T-helper 2 cell treated with Interferon-gamma antibody and Interleukin-4, amounts not matched to agents 5 μg/mL and 100 μg/mL, for 36 hours (primary cell): ENCODE data around the gene C16orf78.

ENCODE experiments used
- DNase-seq: peaks from one replicate; pipeline ENCODE4 v3.0.0; 2021; ENCODE audit warnings: low spot score
- H3K27ac Mint-ChIP-seq: one replicate; pipeline ENCODE4 v1.8.0; 2021; ENCODE audit warnings: mild to moderate bottlenecking, mixed read lengths
- H3K27me3 Mint-ChIP-seq: one replicate; pipeline ENCODE4 v1.8.0; 2021; ENCODE audit warnings: low read depth, mixed read lengths
- H3K36me3 Mint-ChIP-seq: one replicate; pipeline ENCODE4 v1.8.0; 2021; ENCODE audit warnings: low read depth, mixed read lengths
- H3K4me1 Mint-ChIP-seq: one replicate; pipeline ENCODE4 v1.8.0; 2021; ENCODE audit warnings: low read depth, mixed read lengths
- H3K4me3 Mint-ChIP-seq: one replicate; pipeline ENCODE4 v1.8.0; 2022; ENCODE audit warnings: mild to moderate bottlenecking, moderate library complexity, mixed read lengths
- H3K9me3 Mint-ChIP-seq: one replicate; pipeline ENCODE4 v1.8.0; 2021; ENCODE audit warnings: mixed read lengths

The C16orf78 gene

DNA sequence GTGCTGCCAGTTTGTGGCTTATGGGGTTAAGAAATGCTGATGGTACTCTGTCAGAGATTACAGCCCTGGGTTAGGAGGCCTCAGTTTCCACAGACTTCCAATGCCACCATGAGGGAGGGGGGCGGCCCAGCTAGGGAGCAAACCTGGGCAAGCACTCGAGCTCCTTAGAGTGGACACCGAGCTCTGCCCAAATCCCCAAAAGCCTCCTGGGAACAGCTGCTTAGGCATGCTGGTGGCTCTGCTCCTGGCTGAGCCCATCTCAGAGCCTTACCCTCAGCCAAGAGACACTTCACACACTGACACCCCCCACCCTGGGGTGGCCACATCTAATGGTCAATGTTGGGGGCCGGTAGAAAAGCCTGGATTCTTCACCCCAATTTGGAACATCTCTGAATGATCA is 66.1 kb downstream of the C16orf78 start:
- Mint-ChIP-seq H3K27ac (no peak overlapping the region), H3K4me1 (peaks cover 17% of the 10 kb centered on the region), H3K4me3 (no peak overlapping the region), H3K9me3 (no peaks in the 10 kb centered on the region), H3K27me3 (peaks cover 2% of the 10 kb centered on the region), H3K36me3 (no peaks in the 10 kb centered on the region)
- no peak for DNase-seq

DNA sequence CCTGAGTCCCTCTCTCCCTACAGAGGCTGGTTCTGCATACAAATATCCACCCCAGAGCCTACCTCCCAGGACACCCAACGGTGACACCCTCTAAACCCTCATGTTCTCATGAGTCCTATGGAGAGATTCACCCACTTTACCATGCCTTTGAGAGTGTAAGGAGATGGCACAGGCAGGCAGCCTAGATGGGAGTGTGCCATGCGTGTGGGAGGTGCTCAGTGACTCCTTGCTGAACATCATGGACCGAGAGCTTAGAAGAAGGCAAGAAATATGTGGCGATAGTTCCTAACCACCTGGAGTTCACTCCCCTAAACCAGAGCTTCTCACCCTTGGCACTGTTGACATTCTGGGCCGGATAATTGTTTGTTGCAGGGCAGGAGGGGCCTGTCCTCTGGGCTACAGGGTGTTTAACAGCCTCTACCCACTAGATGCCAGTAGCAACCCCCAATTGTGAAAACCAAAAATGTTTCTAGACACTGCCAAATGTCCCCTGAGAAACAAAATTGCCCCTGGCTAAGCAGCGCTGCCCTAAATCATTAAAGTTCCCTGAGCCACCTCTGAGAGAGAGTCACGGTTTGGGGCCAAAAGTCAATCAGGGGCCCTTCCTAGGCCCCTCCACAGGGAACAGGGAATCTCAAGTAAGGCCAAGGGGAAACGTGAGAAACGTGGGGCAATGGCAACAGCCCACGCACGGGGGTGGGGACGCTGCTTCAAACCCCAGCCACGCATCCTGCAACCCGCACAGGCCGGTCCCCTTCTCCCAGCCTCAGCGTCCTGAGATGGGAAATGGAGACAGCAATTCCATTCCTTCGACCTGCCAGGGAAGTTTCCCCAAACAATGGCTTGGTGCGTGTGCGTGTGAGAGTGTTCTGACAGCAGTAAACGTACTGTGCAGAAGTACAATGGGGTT is 66.8 kb downstream of the C16orf78 start:
- peaks cover 2% of the 10 kb centered on the region for H3K27me3 Mint-ChIP-seq
- no peak overlapping the region for H3K4me3 Mint-ChIP-seq
- H3K36me3 Mint-ChIP-seq, result no peaks in the 10 kb centered on the region
- H3K9me3 Mint-ChIP-seq, result no peaks in the 10 kb centered on the region
- no peak for DNase-seq
- H3K4me1 Mint-ChIP-seq, result peaks cover 17% of the 10 kb centered on the region
- H3K27ac Mint-ChIP-seq, result no peak overlapping the region

DNA sequence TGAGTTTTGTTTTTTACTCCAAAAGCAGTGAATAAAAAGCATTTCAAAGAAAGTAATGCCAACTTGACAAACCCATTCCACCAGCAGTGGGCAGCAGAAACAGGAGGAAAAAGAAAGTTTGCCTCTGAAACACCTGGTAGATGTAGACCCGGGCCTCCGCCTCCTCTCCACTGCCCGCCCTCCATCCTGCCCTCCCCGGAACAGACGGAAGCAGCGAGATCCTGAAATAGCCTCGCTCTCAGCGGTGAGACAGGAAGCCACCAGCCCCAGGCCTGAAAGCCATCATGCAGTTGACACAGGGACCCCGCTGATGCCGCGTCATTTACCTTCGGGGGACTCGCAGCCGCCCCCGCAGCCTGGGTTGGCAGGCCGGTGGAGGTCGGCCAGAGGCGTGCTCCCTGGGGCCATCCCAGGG is 67.8 kb downstream of the C16orf78 start:
- Mint-ChIP-seq H3K27ac (no peak overlapping the region), H3K36me3 (no peaks in the 10 kb centered on the region), H3K27me3 (peaks cover 8% of the 10 kb centered on the region), H3K4me3 (peak overlapping the region; percentile 45), H3K4me1 (peaks cover 17% of the 10 kb centered on the region), H3K9me3 (no peaks in the 10 kb centered on the region)
- DNase-seq, result peak; percentile 40

DNA sequence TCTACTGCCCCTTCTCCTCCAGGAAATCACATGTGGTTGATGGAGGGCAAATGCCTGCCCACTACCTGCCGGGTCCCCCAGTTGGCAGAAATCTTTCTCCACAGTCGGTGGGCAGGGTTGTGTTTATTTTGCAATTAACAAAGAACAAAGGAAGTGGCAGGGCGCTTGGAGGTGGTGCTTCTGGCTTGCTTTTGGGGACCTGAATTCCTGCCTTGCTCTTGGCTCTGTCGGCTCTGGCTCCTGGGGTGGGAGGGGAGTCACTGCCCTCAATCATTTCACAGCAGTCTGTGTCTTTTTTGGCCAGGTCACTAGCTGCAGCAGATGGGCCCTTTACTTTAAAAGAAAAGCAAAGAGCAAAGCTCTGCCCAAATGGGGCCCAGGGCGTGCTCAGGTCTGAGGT is 69.2 kb downstream of the C16orf78 start:
- Mint-ChIP-seq H3K27ac (no peak overlapping the region), H3K9me3 (no peaks in the 10 kb centered on the region), H3K4me1 (peaks cover 17% of the 10 kb centered on the region), H3K36me3 (no peaks in the 10 kb centered on the region), H3K4me3 (no peak overlapping the region), H3K27me3 (peaks cover 16% of the 10 kb centered on the region)
- DNase-seq, result no peak

DNA sequence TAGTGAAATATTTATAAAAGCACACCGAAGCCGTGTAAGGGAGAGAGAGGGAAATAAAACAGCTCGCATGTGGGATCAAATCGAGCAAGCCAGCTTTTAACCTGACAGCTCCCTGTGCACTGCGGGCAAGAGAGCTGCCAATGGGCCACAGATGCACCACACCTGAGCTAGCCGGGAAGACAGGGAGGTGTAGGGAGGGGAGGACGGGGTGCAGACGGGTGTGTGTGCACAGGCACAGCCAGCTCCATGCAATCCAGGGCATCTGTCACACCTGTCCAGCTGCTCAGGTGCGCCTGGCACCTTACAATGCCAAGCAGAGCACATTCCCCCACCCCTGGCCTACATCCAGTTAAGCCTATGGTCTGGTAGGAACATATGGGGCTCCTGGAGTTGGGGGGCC is 70.0 kb downstream of the C16orf78 start:
- no peak overlapping the region for H3K27ac Mint-ChIP-seq
- H3K9me3 Mint-ChIP-seq, result no peaks in the 10 kb centered on the region
- H3K36me3 Mint-ChIP-seq, result no peaks in the 10 kb centered on the region
- H3K27me3 Mint-ChIP-seq, result peaks cover 16% of the 10 kb centered on the region
- peaks cover 17% of the 10 kb centered on the region for H3K4me1 Mint-ChIP-seq
- DNase-seq, result no peak
- no peak overlapping the region for H3K4me3 Mint-ChIP-seq

DNA sequence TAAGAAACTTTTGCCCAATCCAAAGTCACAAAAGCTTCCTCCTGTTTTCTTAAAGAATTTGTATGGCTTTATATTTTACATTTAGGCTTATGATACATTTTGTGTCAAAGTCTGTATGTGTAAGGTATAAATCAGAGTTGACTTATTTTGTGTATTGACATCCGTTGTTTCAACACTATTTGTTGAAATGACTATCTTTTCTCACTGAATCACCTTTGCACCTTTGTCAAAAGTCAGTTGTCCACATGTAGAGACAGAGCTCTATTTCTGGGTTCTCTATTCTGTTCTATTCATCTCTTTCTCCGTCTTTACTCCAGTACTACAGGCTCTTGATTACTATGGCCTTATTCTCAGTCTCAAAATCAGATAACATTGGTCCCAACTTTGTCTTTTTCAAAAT is 73.2 kb downstream of the C16orf78 start:
- H3K27ac Mint-ChIP-seq, result no peak overlapping the region
- no peak overlapping the region for H3K4me3 Mint-ChIP-seq
- no peaks in the 10 kb centered on the region for H3K9me3 Mint-ChIP-seq
- DNase-seq, result no peak
- no peaks in the 10 kb centered on the region for H3K36me3 Mint-ChIP-seq
- peaks cover 8% of the 10 kb centered on the region for H3K4me1 Mint-ChIP-seq
- H3K27me3 Mint-ChIP-seq, result peaks cover 27% of the 10 kb centered on the region
